NCI-H146 treated with DMSO at 0.1 percent for 48 hours (cell line): ENCODE data around the gene LDLRAD4.
"Not testable (repeated sequence)": the region's sequence is repeated elsewhere in the genome, so short reads cannot be mapped to it uniquely, and the experiment has no call there.

Source experiments
- DNase-seq: peaks from one replicate; lab custom pipeline; 2025; ENCODE audit not compliant: unreplicated experiment; lab: John Stamatoyannopoulos, UW

The LDLRAD4 gene

DNA sequence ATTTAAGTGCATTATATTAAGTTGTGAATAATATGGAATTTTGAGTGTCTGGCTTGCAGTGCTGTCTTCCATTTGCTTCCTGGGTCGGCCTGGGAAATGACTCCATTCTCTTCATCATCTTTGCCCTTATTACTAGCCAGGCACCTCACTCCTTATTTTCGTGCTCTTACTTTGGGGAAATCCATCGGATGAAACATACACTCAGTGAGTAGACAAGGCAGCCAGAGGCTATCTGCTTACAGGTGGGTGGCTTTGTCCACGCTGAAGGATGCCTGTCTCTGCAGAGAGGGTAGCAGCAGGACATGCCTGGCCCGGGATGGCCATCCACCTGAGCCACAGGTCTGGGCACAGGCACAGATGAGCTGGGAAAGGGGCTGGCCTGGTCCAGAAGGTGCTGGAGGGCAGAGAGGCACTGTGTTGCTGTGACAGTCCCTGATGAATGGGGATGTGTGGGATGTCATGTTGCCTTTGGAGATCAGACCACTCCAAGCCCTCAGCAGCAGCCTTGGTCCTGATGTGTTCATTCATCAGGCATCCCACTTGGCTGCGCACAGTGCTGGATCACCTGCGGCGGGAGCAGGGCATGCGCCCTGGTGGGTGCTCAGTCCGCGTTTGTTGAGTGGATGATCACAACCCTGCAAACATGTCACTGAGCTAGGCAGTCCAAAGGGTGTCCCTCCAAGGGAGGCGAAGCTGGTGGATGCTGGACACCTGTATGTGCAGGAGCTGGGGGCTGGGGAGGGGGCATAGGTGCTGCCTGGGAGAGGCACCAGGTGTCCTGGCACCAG is 236.0 kb downstream of the LDLRAD4 start:
- DNase-seq: no peak

DNA sequence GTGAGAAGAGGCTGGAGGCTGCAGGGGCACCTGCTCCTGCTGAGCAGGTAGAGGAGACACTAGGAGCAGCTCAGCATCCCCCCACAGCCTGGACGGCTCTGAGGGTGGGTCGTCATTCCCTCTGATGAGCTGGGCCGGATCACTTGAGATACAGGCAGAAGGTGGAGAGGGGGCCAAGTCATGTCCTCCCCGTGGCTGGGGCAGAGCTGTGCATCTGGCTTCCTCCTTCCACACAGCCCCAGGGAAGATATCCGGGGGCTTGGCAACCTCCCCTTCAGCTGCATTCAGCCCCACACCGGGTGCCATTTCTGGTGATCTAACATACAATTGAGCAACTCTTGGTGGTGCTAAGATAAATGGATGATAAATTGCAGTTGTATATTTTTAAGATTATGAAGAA is 236.9 kb downstream of the LDLRAD4 start:
- no peak for DNase-seq

DNA sequence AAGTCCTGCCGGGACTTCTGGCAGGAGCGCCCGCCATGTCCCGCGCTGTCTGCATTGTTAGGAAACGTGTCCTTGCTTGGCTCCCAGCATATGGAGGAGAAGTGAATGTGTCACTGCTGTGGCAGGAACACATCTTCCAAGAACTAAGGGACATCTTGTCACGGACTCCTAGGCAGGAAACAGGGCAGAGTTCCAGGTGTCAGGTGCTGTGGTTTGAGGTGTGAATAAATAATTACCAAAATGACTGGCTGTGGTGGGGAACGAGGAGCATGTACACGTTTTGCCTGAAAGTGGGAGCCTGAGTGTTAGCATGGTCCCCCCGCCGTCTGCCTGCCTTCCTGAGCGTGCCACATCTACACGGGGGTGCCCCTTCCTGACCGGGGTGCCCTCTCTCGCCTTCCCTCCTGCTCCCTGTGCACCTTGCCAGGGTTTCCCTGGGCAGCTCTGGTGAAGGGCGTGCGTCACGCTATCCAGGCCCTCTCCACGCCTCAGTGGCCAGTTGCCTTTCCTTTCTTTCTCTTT is 237.5 kb downstream of the LDLRAD4 start:
- no peak for DNase-seq

DNA sequence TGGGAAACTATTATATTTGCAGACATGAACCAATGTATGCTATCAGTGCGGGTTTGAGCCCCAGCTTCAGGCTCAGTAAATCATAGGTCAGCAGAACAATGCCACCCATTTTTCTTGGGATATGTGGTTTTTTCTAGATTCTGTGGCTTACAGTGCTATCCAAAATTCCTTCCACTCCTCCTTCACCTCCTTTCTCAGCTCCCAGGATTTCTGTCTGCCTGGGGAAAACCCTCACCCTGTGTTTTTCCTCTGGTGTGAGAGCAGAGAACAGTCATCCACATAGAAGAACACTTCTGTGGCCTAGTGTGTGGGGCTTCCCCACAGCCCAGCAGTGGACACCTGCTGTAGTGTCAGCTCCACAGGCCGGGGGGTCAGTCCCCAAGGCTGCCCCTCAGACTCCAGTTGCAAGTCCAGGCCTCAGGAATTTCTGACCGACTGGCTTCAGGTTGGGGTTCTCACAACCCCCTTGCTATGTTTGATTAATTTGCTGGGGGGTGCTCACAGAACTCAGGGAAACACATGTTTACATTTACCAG is 238.2 kb downstream of the LDLRAD4 start:
- no peak for DNase-seq

DNA sequence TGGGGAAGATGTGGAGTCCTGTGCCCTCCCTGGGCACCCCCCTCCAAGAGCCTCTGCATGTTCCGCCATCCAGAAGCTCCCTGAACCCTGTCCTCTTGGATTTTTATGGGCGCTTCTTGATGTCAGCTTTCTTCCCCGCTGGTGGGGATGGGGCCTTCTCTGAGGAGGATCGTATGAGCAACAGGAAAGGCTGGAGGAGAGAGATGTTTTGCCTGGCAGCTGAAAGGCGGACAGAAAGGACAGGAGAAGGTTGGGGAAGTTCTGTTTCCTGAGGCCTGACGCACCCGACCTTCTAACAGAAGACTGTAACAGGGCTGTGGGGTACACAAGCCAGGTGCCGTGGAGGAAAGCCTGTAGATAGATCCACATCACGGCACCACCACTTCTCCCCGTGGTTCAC is 238.8 kb downstream of the LDLRAD4 start:
- DNase-seq: no peak

DNA sequence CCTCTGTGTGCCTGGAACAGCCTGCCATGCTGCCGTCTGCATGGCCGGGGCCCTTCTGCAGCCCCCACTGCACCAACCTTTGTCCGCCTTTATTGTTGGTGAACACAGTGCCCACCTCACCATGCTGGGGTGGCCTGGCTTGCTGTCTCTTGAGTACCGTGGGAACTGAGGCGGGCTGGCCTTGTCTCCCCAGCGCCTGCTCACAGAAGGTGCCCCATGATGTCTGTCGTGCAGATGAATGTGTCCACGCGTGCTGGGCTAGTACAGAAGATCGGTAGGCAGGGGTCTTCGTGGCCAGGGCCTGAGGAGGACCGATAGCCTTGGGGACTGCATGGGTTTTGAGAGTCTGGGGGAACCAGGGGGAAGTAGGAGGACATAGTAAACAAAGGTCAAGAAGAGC is 242.4 kb downstream of the LDLRAD4 start:
- DNase-seq: no peak

DNA sequence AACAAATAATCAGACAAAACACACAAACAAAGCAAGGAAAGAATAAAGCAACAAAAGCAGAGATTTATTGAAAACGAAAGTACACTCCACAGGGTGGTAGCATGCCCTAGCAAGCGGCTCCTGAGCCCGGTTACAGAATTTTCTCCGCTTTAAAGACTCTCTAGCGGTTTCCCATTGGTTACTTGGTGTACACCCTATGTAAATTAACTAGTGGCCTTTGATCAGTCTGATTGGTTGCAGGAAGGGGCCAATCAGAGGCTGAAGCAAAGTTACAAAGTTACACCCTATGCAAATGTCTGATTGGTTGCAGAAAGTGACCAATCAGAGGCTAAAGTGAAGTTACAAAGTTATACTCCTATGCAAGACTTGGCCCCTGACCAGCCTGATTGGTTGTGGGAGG is 242.9 kb downstream of the LDLRAD4 start:
- no peak for DNase-seq

DNA sequence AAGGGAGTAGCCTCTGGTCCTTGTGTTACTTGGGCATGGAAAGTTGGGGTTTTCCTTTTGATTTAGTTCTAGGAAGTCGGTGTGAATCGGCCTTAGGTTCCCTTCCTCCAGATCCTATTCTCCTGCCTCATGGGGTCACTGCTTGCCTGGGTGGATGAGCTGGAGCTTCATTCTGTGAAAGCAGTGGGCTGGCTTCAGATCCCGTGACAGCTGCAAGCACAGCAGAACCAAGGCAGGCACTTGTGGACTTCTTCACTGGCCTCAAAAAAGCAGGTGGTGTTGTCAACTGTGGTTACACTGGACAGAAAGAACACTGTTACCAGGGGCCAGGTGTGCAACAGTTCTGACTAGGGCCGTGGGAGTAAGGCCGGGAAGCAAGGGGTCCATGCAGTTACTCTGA is 243.4 kb downstream of the LDLRAD4 start:
- DNase-seq: no peak

DNA sequence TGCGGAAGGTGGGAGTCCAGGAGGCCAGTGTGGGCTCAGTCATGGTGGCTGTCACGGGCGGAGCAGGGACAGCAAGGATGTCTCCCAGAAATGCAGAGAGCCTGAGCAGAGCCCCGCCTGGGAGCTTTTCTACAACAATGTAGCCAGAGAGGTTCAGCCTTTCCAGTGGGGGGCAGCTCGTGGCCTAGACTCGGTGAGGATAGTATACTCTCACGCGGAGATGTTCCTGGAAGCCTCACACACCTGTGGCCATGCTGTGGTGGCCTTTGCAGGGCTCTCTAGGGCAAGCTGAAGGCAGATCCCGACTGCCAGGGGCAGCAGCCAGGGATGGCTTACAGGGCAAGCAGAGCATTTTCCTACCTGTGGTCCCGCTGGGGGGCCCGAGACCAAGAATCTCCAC is 244.1 kb downstream of the LDLRAD4 start:
- DNase-seq: no peak

DNA sequence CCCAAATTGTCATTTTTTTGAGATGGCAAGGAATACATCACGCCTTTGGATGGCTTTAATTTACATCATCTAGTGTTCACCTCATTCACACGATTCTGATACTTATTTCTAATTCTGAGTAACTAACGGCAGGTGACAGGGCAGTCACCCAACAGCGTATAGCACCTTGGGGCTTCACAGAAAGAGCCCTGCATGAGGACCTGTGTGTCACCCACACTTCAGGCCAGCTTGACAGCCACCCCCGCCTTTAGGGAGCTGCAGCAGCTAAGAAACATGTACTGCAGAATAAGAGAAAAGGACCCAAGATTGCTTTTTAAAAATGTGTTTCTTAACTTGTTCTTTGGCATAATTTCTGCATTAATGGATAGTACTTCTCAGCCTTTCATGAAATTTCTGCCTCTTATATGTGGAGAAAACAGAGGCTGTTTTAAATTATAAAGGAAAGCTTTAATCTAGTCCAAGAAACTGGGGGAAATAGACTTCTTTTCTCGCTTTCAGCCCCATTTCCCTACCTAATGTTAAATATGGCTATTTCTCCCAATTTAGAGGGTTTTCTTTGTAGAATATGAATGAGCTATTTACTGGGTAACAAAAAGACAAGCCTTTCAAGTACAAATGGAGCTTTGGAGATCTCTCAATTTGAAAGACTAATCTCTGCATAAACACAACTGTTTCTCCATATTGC is 245.1 kb downstream of the LDLRAD4 start:
- no peak for DNase-seq

DNA sequence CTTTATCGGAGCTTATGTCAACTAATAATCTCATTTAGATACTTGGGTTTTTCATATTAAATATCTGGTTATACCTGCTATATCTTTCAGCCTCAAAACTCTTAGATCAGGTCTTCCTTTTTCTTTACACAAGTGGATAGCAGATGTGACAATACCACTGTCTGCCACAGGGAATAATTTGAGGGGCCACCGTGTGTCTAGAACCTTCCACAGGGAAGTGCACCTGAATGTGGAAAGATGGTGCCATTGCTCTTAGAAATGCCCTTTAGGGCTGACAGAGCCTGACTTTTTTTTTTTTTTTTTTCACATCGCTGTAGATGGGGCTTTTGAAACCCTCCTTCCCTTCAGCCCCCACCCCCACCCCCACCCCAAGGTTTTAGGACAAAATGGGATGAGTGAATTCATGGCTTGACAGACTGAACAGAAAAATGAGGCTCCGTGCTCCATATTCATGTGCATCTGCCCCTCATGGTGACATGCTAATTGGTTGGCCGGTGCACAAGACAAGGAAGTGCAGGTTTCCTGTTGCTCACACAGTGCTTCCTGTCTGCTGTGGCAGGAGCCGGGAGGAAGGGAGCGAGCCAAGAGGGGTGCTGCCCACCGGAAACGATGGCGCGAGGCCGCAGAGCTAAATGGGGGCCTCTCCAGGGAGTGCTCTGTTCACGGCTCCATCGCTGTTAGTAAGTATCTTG is 246.0 kb downstream of the LDLRAD4 start:
- DNase-seq: no peak

DNA sequence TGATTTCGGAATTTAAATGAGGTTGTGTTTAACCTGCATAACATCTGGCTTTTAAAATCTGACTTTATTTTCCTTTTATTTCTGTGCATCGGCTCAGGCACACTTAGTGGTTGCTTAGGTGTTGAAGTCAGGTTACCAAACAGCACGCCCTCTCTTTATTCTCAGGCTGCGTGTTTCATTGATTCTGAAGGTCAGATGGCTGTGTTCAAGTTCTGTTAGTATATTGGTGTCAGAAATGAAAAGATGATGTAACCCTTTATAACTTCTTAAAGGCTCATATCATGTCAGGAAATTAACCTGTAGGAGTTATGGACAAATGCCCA is 246.5 kb downstream of the LDLRAD4 start:
- DNase-seq: no peak

DNA sequence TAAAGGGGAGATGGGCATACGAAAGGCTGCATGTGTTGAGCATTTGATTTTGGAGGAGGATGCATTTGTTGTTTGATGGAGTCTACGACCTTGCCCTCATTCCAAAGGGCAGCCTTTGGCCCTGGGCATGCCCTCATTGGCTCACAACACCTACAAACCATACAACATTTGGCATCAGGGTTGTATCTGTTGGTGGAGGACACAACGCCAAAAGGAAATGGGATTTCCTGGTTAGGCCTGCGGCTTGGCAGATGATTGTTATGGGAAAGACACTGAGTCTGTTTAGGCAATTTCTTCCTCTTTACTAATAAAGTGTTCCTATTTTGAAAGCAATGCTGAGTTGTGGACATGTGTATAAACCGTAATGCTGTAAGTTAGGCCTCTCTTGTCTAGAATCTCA is 246.9 kb downstream of the LDLRAD4 start:
- no peak for DNase-seq

DNA sequence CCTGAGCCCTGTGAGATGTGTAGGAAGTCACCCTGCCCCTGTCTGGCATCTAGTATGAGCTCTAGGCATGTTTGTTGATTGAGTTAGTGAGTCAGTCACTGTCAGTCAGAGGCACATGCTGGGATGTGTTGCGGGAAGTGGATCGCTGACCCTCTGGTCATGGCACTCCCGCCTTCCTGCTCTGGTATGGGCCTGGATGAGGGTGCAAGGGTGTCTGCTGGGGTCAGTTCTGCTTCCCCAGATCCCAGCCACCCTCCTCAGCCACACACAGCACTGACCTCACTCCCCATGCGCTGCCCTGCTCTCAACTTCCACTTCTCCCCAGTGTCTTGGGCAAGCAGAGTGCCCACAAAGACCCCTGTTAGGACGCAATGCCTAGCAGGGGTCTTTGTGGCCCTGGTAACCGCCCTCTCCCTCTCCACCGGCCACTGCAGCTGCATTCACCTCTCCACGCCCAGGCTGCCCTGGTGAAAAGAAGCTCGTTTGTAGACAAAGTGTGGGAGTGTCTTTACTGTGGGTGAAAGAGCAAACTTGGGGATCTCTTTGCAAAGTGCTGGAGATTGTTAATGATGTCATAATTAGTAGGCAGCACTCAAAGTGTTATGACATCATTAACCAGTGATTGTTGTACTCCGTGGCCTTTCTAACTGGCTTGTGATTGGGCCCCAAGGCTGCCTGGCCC is 252.1 kb downstream of the LDLRAD4 start:
- DNase-seq: no peak

DNA sequence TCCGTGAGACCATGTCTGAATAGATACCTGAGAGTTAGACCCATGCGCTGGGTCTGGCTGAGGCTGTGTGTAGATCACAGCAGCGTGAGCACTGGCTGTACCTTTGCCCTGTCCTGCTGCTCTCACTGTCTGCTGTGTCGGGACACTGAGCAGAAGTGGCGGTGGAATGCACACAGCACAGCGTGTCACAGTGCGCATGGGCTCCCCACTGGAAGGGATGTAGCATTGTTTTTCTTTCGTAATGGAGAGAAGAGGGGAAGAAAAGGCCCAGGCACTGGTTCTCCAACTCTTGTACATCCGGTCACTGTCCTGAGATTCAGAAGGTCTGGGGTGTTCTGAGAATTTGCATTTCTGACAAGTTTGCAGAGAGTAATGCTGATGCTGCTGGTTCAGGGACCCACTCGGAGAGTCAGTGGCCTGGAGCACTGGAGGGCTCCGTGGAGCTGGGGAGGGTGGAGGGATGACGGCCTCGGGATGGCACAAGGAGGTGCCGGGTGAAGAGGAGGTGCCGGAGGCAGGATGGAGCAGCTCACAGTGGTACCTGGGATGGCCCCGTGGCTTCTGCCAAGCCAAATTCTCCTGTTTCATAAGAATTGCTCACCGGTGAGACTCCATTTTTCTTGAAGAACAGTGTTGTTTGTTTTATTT is 252.8 kb downstream of the LDLRAD4 start:
- no peak for DNase-seq

DNA sequence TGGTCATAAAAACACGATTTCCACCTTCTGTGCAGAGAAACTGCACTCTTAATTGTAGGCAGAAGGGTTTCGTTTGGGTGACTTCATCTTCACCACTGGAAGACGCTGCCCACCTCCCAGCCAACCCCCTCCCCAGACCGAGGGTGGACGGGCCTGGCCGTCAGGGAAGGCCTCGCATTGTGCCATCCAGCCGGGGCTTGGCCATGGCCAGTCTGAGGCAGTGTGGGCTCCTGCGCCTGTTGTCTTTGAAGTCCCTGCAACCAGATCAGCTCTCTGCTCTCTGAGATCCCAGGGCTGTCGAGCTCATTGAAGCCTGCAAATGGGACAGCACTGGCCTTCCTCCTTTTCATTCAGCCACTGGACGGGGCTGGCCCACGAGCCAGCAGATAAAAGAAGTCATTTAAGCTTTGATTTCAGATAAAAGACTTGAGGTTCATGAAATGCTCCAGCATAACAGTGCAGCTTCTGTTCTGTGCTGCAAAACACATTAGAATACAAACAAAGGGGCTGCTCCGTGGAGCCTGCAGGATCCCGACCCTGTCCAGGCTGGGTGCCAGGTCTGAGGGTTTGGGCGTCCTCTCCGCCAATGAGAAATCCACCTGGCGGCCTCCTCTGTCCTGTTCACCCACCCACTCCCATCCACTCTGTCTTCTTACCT is 253.5 kb downstream of the LDLRAD4 start:
- DNase-seq: no peak

DNA sequence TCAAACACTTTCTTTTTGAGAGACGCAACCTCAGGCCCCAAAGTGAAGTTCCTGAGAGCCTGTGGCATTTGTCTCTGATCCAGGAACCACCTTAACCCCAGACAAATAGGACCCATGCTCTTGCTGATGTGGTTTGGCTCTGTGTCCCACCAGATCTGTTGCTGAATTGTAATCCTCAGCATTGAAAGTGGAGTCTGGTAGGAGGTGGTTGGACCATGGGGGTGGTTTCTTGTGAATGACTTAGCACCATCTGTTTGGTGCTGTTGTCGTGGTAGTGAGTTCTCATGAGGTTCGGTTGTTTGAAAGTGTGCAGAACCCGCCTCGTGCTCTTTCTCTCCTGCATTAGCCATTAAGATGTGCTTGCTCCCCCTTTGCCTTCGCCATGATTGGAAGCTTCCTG is 255.2 kb downstream of the LDLRAD4 start:
- DNase-seq: no peak

DNA sequence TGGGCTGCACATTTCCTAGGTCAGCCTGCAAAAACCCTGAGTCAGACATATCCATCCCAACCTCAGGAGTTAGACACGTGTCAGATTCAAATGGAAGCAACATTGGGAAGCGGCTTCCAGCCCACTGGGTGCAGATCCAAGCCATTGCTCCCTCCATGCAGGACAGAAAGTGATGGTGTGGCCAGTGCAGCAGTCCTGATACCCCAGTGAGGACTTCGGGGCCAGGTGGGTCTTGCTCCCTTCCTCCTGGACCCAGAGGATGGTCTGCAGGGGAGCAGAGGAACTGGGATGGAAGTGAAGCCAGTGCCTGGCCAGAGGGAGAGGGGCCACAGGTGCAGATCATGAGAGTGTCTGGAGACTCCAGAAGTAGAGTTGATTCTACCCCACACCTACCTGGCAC is 255.8 kb downstream of the LDLRAD4 start:
- no peak for DNase-seq

DNA sequence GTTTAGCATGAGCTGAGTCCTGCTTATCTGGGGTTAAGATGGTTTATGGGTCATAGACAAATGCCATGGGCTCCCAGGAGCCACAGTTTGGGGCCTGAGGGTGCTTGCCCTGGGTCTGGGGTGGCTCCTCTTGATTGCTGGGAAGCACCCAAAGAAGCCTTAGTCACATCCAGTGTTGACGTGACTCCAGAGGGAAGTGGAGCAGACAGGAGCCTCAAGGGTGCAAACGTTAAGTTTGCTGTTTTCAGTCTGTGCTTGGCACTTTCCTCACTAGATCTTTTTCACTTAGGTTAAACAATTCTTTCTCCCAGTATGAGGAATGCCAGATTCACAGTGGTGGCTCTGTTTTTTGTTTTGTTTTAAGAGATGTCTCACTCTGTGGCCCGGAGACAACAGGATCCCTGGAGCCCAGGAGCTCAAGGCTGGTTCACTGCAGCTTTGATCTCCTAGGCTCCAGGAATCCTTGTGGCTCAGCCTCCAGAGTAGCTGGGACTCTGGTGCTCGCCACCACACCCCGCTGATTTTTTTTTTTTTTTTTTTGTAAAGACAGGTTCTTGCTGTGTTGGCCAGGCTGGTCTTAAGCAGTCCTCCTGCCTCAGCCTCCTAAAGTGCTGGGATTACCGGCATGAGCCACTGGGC is 256.5 kb downstream of the LDLRAD4 start:
- no peak for DNase-seq

DNA sequence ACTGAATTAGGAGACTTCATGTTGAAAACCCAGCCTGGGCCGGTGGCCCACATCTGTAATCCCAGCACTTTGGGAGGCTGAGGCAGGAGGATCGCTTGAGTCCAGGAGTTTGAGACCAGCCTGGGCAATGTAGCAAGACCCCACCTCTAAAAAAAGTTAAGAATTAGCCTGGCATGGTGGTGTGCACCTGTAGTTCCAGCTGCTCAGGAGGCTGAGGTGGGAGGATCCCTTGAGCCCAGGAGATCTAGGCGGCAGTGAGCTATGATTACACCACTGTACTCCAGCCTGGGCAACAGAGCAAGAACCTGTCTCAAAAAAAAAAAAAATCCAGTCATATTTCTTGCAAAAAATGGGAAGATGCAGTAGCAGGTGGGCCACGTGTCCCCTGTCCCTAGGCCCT is 257.8 kb downstream of the LDLRAD4 start:
- DNase-seq: not testable (repeated sequence)
